ENCODE measurements around the gene SHC4. TPM values are rescaled to one million over a fixed set of nuclear protein-coding genes. Genes with fewer than 3 reads are reported as not detected.

The SHC4 gene
- total and polyA plus RNA-seq, 2 of the 13 experiments (the other 11 are each of a cell fraction or from before 2014, with no cell fraction given) = 0.04 TPM; not detected in 1

GRCh38 chr15:48810414-48811324 lies 153.1 kb downstream of the SHC4 start, which contains the start of gene CEP152 (continued):
- TF ChIP-seq RBM22 (optimal IDR thresholded peaks at IDR 0.05; ENCODE audit: low read length) = no peak
- TF ChIP-seq, protein P1, sequence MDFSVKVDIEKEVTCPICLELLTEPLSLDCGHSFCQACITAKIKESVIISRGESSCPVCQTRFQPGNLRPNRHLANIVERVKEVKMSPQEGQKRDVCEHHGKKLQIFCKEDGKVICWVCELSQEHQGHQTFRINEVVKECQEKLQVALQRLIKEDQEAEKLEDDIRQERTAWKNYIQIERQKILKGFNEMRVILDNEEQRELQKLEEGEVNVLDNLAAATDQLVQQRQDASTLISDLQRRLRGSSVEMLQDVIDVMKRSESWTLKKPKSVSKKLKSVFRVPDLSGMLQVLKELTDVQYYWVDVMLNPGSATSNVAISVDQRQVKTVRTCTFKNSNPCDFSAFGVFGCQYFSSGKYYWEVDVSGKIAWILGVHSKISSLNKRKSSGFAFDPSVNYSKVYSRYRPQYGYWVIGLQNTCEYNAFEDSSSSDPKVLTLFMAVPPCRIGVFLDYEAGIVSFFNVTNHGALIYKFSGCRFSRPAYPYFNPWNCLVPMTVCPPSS (IDR thresholded peaks at IDR 0.05) = no peak
- TF ChIP-seq GFI1 (CRISPR knock-in tag; IDR thresholded peaks at IDR 0.05; ENCODE audit: borderline replicate concordance) = no peak
- TF ChIP-seq ZMYM4 (CRISPR knock-in tag; IDR thresholded peaks at IDR 0.05) = peak; percentile 78
- peak; percentile 62; the same call in 1 of the 2 replicates for TF ChIP-seq NFKB2 (CRISPR knock-in tag; IDR thresholded peaks at IDR 0.05; ENCODE audit: borderline replicate concordance)
- no peak for TF ChIP-seq ZBTB43 (CRISPR knock-in tag; conservative IDR thresholded peaks at IDR 0.05)
- peak; percentile 88 for TF ChIP-seq SOX13 (IDR thresholded peaks at IDR 0.05)
- 0 out of 4 replicates have a peak, but pooled peaks of 1 of the 2 experiments have one; percentile 12 for TF ChIP-seq SOX13 (CRISPR knock-in tag; conservative IDR thresholded peaks at IDR 0.05 in 1 of 2, IDR thresholded peaks at IDR 0.05 in 1 of 2)
- TF ChIP-seq ZNF343 (CRISPR knock-in tag; IDR thresholded peaks at IDR 0.05) = 0 out of 2 replicates have a peak, but pooled peaks have one; percentile 69
- TF ChIP-seq, protein P2, sequence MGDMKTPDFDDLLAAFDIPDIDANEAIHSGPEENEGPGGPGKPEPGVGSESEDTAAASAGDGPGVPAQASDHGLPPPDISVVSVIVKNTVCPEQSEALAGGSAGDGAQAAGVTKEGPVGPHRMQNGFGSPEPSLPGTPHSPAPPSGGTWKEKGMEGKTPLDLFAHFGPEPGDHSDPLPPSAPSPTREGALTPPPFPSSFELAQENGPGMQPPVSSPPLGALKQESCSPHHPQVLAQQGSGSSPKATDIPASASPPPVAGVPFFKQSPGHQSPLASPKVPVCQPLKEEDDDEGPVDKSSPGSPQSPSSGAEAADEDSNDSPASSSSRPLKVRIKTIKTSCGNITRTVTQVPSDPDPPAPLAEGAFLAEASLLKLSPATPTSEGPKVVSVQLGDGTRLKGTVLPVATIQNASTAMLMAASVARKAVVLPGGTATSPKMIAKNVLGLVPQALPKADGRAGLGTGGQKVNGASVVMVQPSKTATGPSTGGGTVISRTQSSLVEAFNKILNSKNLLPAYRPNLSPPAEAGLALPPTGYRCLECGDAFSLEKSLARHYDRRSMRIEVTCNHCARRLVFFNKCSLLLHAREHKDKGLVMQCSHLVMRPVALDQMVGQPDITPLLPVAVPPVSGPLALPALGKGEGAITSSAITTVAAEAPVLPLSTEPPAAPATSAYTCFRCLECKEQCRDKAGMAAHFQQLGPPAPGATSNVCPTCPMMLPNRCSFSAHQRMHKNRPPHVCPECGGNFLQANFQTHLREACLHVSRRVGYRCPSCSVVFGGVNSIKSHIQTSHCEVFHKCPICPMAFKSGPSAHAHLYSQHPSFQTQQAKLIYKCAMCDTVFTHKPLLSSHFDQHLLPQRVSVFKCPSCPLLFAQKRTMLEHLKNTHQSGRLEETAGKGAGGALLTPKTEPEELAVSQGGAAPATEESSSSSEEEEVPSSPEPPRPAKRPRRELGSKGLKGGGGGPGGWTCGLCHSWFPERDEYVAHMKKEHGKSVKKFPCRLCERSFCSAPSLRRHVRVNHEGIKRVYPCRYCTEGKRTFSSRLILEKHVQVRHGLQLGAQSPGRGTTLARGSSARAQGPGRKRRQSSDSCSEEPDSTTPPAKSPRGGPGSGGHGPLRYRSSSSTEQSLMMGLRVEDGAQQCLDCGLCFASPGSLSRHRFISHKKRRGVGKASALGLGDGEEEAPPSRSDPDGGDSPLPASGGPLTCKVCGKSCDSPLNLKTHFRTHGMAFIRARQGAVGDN (CRISPR knock-in tag; IDR thresholded peaks at IDR 0.05) = peak; percentile 71
- 0 out of 2 replicates have a peak, but pooled peaks have one; percentile 38 for TF ChIP-seq SMYD3 (CRISPR knock-in tag; IDR thresholded peaks at IDR 0.05)
- TF ChIP-seq ZNF567 (CRISPR knock-in tag; IDR thresholded peaks at IDR 0.05; ENCODE audit: borderline replicate concordance) = no peak
- TF ChIP-seq KDM4B (CRISPR knock-in tag; IDR thresholded peaks at IDR 0.05) = no peak
- no peak for TF ChIP-seq ZNF33A (CRISPR knock-in tag; IDR thresholded peaks at IDR 0.05; ENCODE audit: borderline replicate concordance)
- TF ChIP-seq E2F5 (CRISPR knock-in tag; conservative IDR thresholded peaks at IDR 0.05) = peak; percentile 98
- 0 out of 2 replicates have a peak, but pooled peaks have one; percentile 42 for TF ChIP-seq ZSCAN30 (CRISPR knock-in tag; IDR thresholded peaks at IDR 0.05)
- 0 out of 2 replicates have a peak, but pooled peaks have one; percentile 39 for TF ChIP-seq ZGPAT (CRISPR knock-in tag; IDR thresholded peaks at IDR 0.05)
- TF ChIP-seq NFATC3 (CRISPR knock-in tag; IDR thresholded peaks at IDR 0.05) = no peak
